GM23338 (cell line): Measurements from ENCODE around the gene EYS. TPM values are rescaled to one million over a fixed set of nuclear protein-coding genes. Genes with fewer than 3 reads are reported as not detected.

Experiments
- ATAC-seq: fragments of 200-7000 bp; cut with Tn5 transposase; 3 replicates; pipeline ENCODE4 v1.9.1; 2020
- DNase-seq: peaks from one replicate; pipeline ENCODE4 v3.0.0-alpha.2; 2015; ENCODE audit warnings: low spot score
- H2AFZ ChIP-seq: fragments of 200-600 bp; sonication (generic); 2 replicates; pipeline ENCODE4 v1.8.0; 2016; ENCODE audit warnings: antibody characterized with exemption, mild to moderate bottlenecking, moderate library complexity
- H3F3A ChIP-seq: fragments of 200-600 bp; sonication (generic); replicated peaks from 2 replicates; pipeline ENCODE4 v1.8.0; 2017; ENCODE audit warnings: antibody characterized with exemption, mixed run types, low read depth
- H3K27ac ChIP-seq: fragments of 200-600 bp; sonication (generic); 2 replicates; pipeline ENCODE4 v1.6.1; 2016; ENCODE audit warnings: low read depth
- H3K27me3 ChIP-seq: fragments of 200-600 bp; sonication (generic); 2 replicates; pipeline ENCODE4 v1.8.0; 2016; ENCODE audit warnings: mild to moderate bottlenecking, mixed run types, moderate library complexity; ENCODE audit not compliant: insufficient read depth
- H3K36me3 ChIP-seq: fragments of 200-600 bp; sonication (generic); 2 replicates; pipeline ENCODE4 v1.8.0; 2016; ENCODE audit warnings: mild to moderate bottlenecking; ENCODE audit not compliant: insufficient read depth
- H3K4me1 ChIP-seq: fragments of 200-600 bp; sonication (generic); 2 replicates; pipeline ENCODE4 v1.8.0; 2016; ENCODE audit warnings: mild to moderate bottlenecking, moderate library complexity; ENCODE audit not compliant: insufficient read depth
- H3K4me2 ChIP-seq: fragments of 200-600 bp; sonication (generic); 2 replicates; pipeline ENCODE4 v1.7.1; 2017; ENCODE audit warnings: mixed run types
- H3K4me3 ChIP-seq: fragments of 200-600 bp; sonication (generic); 2 replicates; pipeline ENCODE4 v1.6.1; 2016; ENCODE audit warnings: mixed run types
- H3K79me2 ChIP-seq: fragments of 200-600 bp; sonication (generic); replicated peaks from 2 replicates; pipeline ENCODE4 v1.8.0; 2017; ENCODE audit warnings: mild to moderate bottlenecking; ENCODE audit not compliant: insufficient read depth
- H3K9me2 ChIP-seq: fragments of 200-600 bp; sonication (generic); 2 replicates; pipeline ENCODE4 v1.8.0; 2017; ENCODE audit not compliant: insufficient read depth
- H4K20me1 ChIP-seq: fragments of 200-600 bp; sonication (generic); replicated peaks from 2 replicates; pipeline ENCODE4 v1.8.0; 2017; ENCODE audit warnings: mild to moderate bottlenecking; ENCODE audit not compliant: insufficient read depth
- H3K27ac Mint-ChIP-seq: 2 replicates; pipeline ENCODE4 v1.8.0; 2020; ENCODE audit warnings: inconsistent platforms, mild to moderate bottlenecking, moderate library complexity, mixed read lengths
- H3K27me3 Mint-ChIP-seq: 3 replicates; pipeline ENCODE4 v1.8.0; 2022; ENCODE audit warnings: low read depth, mild to moderate bottlenecking, moderate library complexity, mixed read lengths, inconsistent platforms; ENCODE audit not compliant: insufficient read depth, poor library complexity
- H3K36me3 Mint-ChIP-seq: 3 replicates; pipeline ENCODE4 v1.8.0; 2021; ENCODE audit warnings: low read depth, mild to moderate bottlenecking, inconsistent platforms, moderate library complexity, mixed read lengths
- H3K4me1 Mint-ChIP-seq: 3 replicates; pipeline ENCODE4 v1.8.0; 2020; ENCODE audit warnings: mild to moderate bottlenecking, inconsistent platforms, mixed read lengths
- H3K4me3 Mint-ChIP-seq: 3 replicates; pipeline ENCODE4 v1.8.0; 2021; ENCODE audit warnings: moderate library complexity, mild to moderate bottlenecking, inconsistent platforms, mixed read lengths
- H3K9me3 Mint-ChIP-seq: 3 replicates; pipeline ENCODE4 v1.8.0; 2020; ENCODE audit warnings: moderate library complexity, mild to moderate bottlenecking, inconsistent platforms, mixed read lengths
- EZH2 ChIP-seq: fragments of 200-600 bp; sonication (generic); IDR thresholded peaks from one replicate; pipeline ENCODE4 v1.8.0; 2017; ENCODE audit warnings: antibody characterized with exemption, mild to moderate bottlenecking, low read depth; ENCODE audit not compliant: unreplicated experiment
- NANOG ChIP-seq: IDR thresholded peaks from 2 replicates; pipeline ENCODE4 v1.6.1; 2016; ENCODE audit warnings: antibody characterized with exemption, borderline replicate concordance
- POLR2AphosphoS5 ChIP-seq: IDR thresholded peaks from 2 replicates; pipeline ENCODE4 v1.6.1; 2016; ENCODE audit warnings: antibody characterized with exemption, low read depth
- ZNF331 ChIP-seq: fragments of 250-450 bp; sonication (Bioruptor Pico); IDR thresholded peaks from 2 replicates; pipeline ENCODE4 v1.5.0; 2020; ENCODE audit warnings: low read depth, mild to moderate bottlenecking, moderate library complexity
- polyA plus RNA-seq: library from polyadenylated mRNA; unstranded; fragments of >200 nt; fragmentation: Nextera tagmentation; extraction: Ambion mirVana; gene quantifications from 2 replicates; pipeline ENCODE4 v1.2.1, GENCODE V29; 2016
- total RNA-seq: library from RNA; depleted of rRNA; stranded (reverse); fragments of >200 nt; shearing (Covaris generic); gene quantifications from 2 replicates; pipeline ENCODE4 v1.2.3, GENCODE V29; 2014
- TF ChIP-seq, protein P1 (sequence below): fragments of 250-450 bp; sonication (Bioruptor Pico); IDR thresholded peaks from 2 replicates; pipeline ENCODE4 v1.5.0; 2020; ENCODE audit warnings: mild to moderate bottlenecking, moderate library complexity

EYS gene
- total and polyA plus RNA-seq, 2 experiments from 2014 or later = 0.38 to 0.52 TPM

DNA sequence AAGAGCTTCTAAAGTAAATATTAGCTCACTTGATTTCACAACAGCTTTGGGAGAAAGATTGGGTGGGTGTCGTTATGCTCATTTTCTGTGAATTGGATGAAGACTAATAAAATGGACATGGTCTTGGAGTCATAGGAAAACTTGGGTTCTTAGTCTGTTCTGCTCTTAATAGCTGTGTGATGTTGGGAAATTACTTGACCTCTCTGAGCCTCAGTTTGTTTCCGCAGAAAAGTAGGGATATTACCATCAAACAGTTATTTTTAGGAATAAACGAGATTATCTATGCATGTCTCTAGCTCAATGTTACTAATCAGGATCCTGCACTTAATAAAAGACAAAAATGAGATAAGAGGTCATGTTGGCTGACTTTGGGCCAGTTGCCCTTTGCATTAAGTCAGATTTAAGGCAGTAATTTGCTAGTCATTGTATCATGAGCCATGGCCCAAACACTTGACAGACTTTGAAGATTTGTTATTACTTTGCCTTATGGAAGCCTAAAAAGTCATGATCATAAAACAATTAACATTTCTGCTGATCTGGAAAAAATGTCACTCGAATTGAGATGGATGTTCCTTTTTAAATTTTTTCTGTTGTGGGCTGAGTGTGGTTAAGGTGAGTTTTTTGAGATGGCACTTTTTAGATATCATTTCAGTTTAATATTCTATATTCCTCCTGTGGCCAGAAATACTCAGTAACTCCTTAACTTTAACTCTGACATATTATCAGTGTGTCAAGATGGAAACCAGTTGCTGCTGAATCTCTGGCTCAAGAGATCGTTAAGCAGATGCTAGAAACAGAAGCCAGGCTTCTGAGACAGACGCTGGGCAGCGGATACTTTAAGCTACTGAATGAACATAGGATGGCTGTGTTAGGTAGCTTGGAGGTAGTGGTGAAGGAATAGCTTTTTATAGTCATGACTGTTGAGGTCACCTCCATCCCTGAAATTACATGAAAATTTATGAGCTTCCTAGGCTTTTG is 1779.8 kb downstream of the EYS start (continued):
- TF ChIP-seq POLR2AphosphoS5 = no peak
- TF ChIP-seq, protein P1, sequence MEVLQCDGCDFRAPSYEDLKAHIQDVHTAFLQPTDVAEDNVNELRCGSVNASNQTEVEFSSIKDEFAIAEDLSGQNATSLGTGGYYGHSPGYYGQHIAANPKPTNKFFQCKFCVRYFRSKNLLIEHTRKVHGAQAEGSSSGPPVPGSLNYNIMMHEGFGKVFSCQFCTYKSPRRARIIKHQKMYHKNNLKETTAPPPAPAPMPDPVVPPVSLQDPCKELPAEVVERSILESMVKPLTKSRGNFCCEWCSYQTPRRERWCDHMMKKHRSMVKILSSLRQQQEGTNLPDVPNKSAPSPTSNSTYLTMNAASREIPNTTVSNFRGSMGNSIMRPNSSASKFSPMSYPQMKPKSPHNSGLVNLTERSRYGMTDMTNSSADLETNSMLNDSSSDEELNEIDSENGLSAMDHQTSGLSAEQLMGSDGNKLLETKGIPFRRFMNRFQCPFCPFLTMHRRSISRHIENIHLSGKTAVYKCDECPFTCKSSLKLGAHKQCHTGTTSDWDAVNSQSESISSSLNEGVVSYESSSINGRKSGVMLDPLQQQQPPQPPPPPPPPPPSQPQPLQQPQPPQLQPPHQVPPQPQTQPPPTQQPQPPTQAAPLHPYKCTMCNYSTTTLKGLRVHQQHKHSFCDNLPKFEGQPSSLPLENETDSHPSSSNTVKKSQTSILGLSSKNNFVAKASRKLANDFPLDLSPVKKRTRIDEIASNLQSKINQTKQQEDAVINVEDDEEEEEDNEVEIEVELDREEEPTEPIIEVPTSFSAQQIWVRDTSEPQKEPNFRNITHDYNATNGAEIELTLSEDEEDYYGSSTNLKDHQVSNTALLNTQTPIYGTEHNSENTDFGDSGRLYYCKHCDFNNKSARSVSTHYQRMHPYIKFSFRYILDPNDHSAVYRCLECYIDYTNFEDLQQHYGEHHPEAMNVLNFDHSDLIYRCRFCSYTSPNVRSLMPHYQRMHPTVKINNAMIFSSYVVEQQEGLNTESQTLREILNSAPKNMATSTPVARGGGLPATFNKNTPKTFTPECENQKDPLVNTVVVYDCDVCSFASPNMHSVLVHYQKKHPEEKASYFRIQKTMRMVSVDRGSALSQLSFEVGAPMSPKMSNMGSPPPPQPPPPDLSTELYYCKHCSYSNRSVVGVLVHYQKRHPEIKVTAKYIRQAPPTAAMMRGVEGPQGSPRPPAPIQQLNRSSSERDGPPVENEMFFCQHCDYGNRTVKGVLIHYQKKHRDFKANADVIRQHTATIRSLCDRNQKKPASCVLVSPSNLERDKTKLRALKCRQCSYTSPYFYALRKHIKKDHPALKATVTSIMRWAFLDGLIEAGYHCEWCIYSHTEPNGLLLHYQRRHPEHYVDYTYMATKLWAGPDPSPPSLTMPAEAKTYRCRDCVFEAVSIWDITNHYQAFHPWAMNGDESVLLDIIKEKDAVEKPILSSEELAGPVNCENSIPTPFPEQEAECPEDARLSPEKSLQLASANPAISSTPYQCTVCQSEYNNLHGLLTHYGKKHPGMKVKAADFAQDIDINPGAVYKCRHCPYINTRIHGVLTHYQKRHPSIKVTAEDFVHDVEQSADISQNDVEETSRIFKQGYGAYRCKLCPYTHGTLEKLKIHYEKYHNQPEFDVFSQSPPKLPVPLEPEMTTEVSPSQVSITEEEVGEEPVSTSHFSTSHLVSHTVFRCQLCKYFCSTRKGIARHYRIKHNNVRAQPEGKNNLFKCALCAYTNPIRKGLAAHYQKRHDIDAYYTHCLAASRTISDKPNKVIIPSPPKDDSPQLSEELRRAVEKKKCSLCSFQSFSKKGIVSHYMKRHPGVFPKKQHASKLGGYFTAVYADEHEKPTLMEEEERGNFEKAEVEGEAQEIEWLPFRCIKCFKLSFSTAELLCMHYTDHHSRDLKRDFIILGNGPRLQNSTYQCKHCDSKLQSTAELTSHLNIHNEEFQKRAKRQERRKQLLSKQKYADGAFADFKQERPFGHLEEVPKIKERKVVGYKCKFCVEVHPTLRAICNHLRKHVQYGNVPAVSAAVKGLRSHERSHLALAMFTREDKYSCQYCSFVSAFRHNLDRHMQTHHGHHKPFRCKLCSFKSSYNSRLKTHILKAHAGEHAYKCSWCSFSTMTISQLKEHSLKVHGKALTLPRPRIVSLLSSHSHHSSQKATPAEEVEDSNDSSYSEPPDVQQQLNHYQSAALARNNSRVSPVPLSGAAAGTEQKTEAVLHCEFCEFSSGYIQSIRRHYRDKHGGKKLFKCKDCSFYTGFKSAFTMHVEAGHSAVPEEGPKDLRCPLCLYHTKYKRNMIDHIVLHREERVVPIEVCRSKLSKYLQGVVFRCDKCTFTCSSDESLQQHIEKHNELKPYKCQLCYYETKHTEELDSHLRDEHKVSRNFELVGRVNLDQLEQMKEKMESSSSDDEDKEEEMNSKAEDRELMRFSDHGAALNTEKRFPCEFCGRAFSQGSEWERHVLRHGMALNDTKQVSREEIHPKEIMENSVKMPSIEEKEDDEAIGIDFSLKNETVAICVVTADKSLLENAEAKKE (CRISPR knock-in tag) = no peak

DNA sequence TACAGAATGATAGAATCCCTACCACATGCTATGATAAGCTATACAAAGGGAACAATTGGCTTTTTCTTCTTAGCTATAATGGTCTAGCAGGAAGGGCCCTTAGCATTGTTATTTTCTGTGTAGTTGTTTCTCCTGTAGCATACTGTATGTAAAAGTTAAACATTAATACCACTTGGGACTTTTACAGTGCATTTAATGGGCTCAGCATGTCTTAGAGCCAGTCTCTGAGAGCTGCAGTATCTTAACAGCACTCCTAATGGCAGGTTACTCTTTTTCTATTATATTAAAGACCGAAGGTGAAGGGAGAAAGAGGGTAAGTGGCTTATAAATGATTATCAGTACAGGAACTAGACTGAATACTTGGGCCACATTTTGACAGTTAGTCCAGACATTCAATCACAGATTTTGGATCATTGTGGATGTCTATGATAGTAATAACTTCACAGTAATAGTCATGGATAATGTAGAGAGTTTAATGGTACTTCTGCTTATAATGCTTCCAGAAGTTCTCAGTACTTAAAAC is 1780.7 kb downstream of the EYS start:
- H3K9me3 Mint-ChIP-seq = no peaks in the 10 kb centered on the region
- H3K4me3 ChIP-seq = no peak overlapping the region
- H3K36me3 ChIP-seq = no peaks in the 10 kb centered on the region
- H2AFZ ChIP-seq = no peak overlapping the region
- DNase-seq (no peak), ATAC-seq (no peak)
- no peaks in the 10 kb centered on the region for H3K27me3 ChIP-seq
- no peaks in the 10 kb centered on the region for H3K79me2 ChIP-seq
- no peaks in the 10 kb centered on the region for H3F3A ChIP-seq
- H4K20me1 ChIP-seq = no peaks in the 10 kb centered on the region
- H3K4me1 ChIP-seq = no peaks in the 10 kb centered on the region
- H3K4me1 Mint-ChIP-seq = no peaks in the 10 kb centered on the region
- H3K9me2 ChIP-seq = no peaks in the 10 kb centered on the region
- no peak overlapping the region for H3K4me2 ChIP-seq
- no peaks in the 10 kb centered on the region for H3K36me3 Mint-ChIP-seq
- H3K4me3 Mint-ChIP-seq = no peak overlapping the region
- no peak overlapping the region for H3K27ac Mint-ChIP-seq
- no peaks in the 10 kb centered on the region for H3K27me3 Mint-ChIP-seq
- H3K27ac ChIP-seq = no peak overlapping the region
- TF ChIP-seq ZNF331 (CRISPR knock-in tag) (no peak), EZH2 (no peak), NANOG (no peak)
- TF ChIP-seq, protein P1 (CRISPR knock-in tag) = no peak
